NT2/D1 (cell line): ENCODE data around the gene NLN.
"Not testable (repeated sequence)": the region's sequence is repeated elsewhere in the genome, so short reads cannot be mapped to it uniquely, and the experiment has no call there.

Experiments
- YY1 ChIP-seq: IDR thresholded peaks from 2 replicates; pipeline ENCODE4 v1.6.1; 2011; ENCODE audit not compliant: insufficient read length, insufficient read depth
- ZNF274 ChIP-seq: IDR thresholded peaks from 2 replicates; pipeline ENCODE4 v1.6.1; 2011; ENCODE audit warnings: mild to moderate bottlenecking, low read depth, low read length

DNA sequence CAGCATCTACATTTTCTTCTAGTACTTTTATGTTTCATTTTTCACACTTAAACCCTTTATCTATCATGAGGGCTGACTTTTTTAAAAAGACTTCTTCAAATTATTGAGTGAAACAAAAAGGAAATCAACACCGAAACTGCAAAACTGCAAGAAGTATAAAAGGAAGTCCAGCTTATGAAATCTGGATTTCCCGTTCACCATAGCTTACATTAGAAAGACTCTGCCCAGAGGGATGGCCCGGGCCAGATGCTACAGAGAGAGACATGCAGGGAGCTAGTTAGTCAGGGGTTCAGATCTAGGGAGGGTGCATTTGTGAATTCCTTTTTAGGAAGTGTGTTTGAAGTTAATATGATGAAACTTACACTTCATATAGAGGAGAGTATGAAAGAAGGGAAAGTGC is 10.0 kb downstream of the NLN start:
- not testable (repeated sequence) for TF ChIP-seq YY1, ZNF274
